Measurements from ENCODE around the gene DENND1B. TPM values are rescaled to one million over a fixed set of nuclear protein-coding genes. Genes with fewer than 3 reads are reported as not detected.

Gene DENND1B
- total and polyA plus RNA-seq, 2 experiments from 2014 or later, result 3.7 to 18.6 TPM

DNA sequence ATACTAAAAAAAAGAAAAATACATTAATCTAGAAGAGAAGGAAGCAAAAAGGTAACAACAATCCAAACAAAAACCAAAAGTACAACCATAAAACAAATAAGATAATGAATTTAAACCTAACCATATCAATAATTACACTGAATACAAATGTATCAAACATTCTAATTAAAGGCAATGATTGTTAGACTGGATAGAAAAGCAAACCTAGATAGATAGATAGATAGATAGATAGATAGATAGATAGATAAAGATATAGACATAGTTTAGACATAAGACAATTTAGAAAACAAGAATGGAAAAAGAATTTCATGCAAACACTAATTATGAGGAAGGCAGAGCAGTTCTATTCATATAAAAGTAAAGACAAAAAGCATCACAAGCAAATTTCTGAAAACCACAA, 24.9 kb downstream of the DENND1B start:
- TF ChIP-seq EZH2phosphoT487 (IDR thresholded peaks at IDR 0.05; ENCODE audit: low read depth, severe bottlenecking, unreplicated experiment), result no peak
- TF ChIP-seq EZH2 (IDR thresholded peaks at IDR 0.05; ENCODE audit: borderline replicate concordance), result no peak
- TF ChIP-seq, protein P1, sequence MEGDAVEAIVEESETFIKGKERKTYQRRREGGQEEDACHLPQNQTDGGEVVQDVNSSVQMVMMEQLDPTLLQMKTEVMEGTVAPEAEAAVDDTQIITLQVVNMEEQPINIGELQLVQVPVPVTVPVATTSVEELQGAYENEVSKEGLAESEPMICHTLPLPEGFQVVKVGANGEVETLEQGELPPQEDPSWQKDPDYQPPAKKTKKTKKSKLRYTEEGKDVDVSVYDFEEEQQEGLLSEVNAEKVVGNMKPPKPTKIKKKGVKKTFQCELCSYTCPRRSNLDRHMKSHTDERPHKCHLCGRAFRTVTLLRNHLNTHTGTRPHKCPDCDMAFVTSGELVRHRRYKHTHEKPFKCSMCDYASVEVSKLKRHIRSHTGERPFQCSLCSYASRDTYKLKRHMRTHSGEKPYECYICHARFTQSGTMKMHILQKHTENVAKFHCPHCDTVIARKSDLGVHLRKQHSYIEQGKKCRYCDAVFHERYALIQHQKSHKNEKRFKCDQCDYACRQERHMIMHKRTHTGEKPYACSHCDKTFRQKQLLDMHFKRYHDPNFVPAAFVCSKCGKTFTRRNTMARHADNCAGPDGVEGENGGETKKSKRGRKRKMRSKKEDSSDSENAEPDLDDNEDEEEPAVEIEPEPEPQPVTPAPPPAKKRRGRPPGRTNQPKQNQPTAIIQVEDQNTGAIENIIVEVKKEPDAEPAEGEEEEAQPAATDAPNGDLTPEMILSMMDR (IDR thresholded peaks at IDR 0.05; ENCODE audit: poor library complexity), result no peak
- H3K9me3 ChIP-seq (ENCODE audit: low read depth), result no peaks in the 10 kb centered on the region
- no peaks in the 10 kb centered on the region for H3K4me1 ChIP-seq (ENCODE audit: insufficient read depth)
- H3K79me2 ChIP-seq, result peaks cover 20% of the 10 kb centered on the region
- no peaks in the 10 kb centered on the region for H4K20me1 ChIP-seq (ENCODE audit: insufficient read depth, poor library complexity, severe bottlenecking)
- H3K27ac ChIP-seq, result no peak overlapping the region
- no peak for DNase-seq (ENCODE audit: low spot score)
- H3K4me3 ChIP-seq, result no peak overlapping the region
- H3K9me2 ChIP-seq (replicated peaks; ENCODE audit: insufficient read depth), result no peaks in the 10 kb centered on the region
- no peak overlapping the region for H2AFZ ChIP-seq
- H3K36me3 ChIP-seq (replicated peaks; ENCODE audit: insufficient read depth, low read depth), result no peaks in the 10 kb centered on the region
- no peaks in the 10 kb centered on the region for H3K27me3 ChIP-seq
- H3K4me2 ChIP-seq, result no peak overlapping the region

DNA sequence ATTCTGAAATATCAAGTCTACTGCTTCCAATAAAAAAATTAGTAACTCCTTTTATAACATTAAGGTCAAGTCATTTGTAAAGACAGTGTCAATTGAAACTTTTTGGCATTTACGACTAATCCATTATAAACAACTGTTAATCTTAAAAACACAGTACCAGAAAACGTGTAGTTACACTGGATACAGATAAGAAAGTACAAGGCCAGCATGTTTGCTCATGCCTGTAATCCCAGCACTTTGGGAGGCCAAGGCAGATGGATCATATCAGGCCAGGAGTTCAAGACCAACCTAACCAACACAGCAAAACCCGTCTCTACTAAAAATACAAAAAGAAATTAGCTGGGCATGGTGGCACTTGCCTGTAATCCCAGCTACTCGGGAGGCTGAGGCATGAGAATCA, 29.4 kb downstream of the DENND1B start:
- peaks cover 27% of the 10 kb centered on the region for H3K79me2 ChIP-seq
- no peak overlapping the region for H3K4me2 ChIP-seq
- no peak for DNase-seq (ENCODE audit: low spot score)
- H2AFZ ChIP-seq, result no peak overlapping the region
- WGBS (ENCODE audit: low lambda C conversion rate, missing lambda C conversion rate), result 65% methylated on average over 4 of the region's 4 CpGs
- H3K9me3 ChIP-seq (ENCODE audit: low read depth), result no peaks in the 10 kb centered on the region
- H4K20me1 ChIP-seq (ENCODE audit: insufficient read depth, poor library complexity, severe bottlenecking), result no peaks in the 10 kb centered on the region
- TF ChIP-seq EZH2phosphoT487 (IDR thresholded peaks at IDR 0.05; ENCODE audit: low read depth, severe bottlenecking, unreplicated experiment), result no peak
- no peak for TF ChIP-seq EZH2 (IDR thresholded peaks at IDR 0.05; ENCODE audit: borderline replicate concordance)
- TF ChIP-seq, protein P1 (IDR thresholded peaks at IDR 0.05; ENCODE audit: poor library complexity), result no peak
- H3K27me3 ChIP-seq, result no peaks in the 10 kb centered on the region
- H3K9me2 ChIP-seq (replicated peaks; ENCODE audit: insufficient read depth), result no peaks in the 10 kb centered on the region
- no peak overlapping the region for H3K4me3 ChIP-seq
- H3K27ac ChIP-seq, result no peak overlapping the region
- H3K4me1 ChIP-seq (ENCODE audit: insufficient read depth), result no peaks in the 10 kb centered on the region
- no peaks in the 10 kb centered on the region for H3K36me3 ChIP-seq (replicated peaks; ENCODE audit: insufficient read depth, low read depth)

DNA sequence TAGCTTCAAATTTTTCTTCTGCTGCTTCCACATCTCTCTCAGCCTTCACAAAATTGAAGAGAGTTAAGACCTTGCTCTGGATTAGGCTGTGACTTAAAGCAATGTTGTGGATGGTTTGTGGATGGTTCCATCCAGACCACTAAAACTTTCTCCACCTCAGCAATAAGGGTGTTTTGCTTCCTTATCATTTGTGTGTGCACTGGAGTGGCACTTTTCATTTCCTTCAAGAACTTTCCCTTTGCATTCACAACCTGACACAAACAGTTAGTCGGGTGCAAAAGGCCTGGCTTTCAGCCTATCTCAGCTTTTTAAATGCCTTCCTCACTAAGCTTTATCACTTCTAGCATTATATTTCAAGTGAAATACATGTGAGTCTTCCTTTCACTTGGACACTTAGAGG, 30.3 kb downstream of the DENND1B start:
- Histone ChIP-seq H3K4me2 (no peak overlapping the region), H3K9me2 (replicated peaks; ENCODE audit: insufficient read depth) (no peaks in the 10 kb centered on the region), H3K4me3 (no peak overlapping the region), H3K4me1 (ENCODE audit: insufficient read depth) (no peaks in the 10 kb centered on the region), H3K36me3 (replicated peaks; ENCODE audit: insufficient read depth, low read depth) (no peaks in the 10 kb centered on the region), H4K20me1 (ENCODE audit: insufficient read depth, poor library complexity, severe bottlenecking) (no peaks in the 10 kb centered on the region), H3K27ac (no peak overlapping the region), H3K27me3 (no peaks in the 10 kb centered on the region), H3K9me3 (ENCODE audit: low read depth) (no peaks in the 10 kb centered on the region), H3K79me2 (peaks cover 29% of the 10 kb centered on the region), H2AFZ (no peak overlapping the region)
- 90% methylated on average over 1 of the region's 1 CpG for WGBS (ENCODE audit: low lambda C conversion rate, missing lambda C conversion rate)
- TF ChIP-seq, protein P1 (IDR thresholded peaks at IDR 0.05; ENCODE audit: poor library complexity), result no peak
- TF ChIP-seq EZH2phosphoT487 (IDR thresholded peaks at IDR 0.05; ENCODE audit: low read depth, severe bottlenecking, unreplicated experiment) (no peak), EZH2 (IDR thresholded peaks at IDR 0.05; ENCODE audit: borderline replicate concordance) (no peak)
- no peak for DNase-seq (ENCODE audit: low spot score)

DNA sequence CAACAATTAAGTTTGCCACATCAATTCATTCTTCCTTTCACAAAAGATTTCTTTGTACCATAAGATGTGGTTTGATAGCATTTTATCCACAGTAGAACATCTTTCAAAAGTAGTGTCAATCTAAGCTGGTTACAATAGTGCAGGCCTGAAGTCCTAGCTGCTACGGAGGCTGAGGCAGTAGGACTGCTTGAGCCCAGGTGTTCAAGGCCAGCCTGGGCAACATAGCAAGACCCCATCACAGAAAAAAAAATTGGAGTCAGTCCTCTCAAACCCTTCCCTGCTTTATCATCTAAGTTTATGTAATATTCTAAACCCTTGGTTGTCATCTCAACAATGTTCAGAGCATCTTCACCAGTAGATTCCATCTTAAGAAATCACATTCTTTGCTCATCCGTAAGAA, 31.7 kb downstream of the DENND1B start:
- Histone ChIP-seq H3K9me3 (ENCODE audit: low read depth) (no peaks in the 10 kb centered on the region), H3K9me2 (replicated peaks; ENCODE audit: insufficient read depth) (no peaks in the 10 kb centered on the region), H3K79me2 (peaks cover 36% of the 10 kb centered on the region), H3K36me3 (replicated peaks; ENCODE audit: insufficient read depth, low read depth) (no peaks in the 10 kb centered on the region), H3K27me3 (no peaks in the 10 kb centered on the region), H3K4me1 (ENCODE audit: insufficient read depth) (no peaks in the 10 kb centered on the region), H3K4me3 (no peak overlapping the region), H3K4me2 (no peak overlapping the region), H2AFZ (no peak overlapping the region), H4K20me1 (ENCODE audit: insufficient read depth, poor library complexity, severe bottlenecking) (no peaks in the 10 kb centered on the region), H3K27ac (no peak overlapping the region)
- DNase-seq (ENCODE audit: low spot score), result no peak
- WGBS (ENCODE audit: low lambda C conversion rate, missing lambda C conversion rate), result 98% methylated on average over 2 of the region's 2 CpGs
- TF ChIP-seq EZH2 (IDR thresholded peaks at IDR 0.05; ENCODE audit: borderline replicate concordance), result no peak
- TF ChIP-seq, protein P1 (IDR thresholded peaks at IDR 0.05; ENCODE audit: poor library complexity), result no peak
- no peak for TF ChIP-seq EZH2phosphoT487 (IDR thresholded peaks at IDR 0.05; ENCODE audit: low read depth, severe bottlenecking, unreplicated experiment)
